HK-2 (cell line): Measurements from ENCODE around the gene PAQR3.
"Not testable (repeated sequence)": the region's sequence is repeated elsewhere in the genome, so short reads cannot be mapped to it uniquely, and the experiment has no call there.

Experiments
- DNase-seq: peaks from one replicate; pipeline ENCODE4 v3.0.0-alpha.2; 2018; ENCODE audit not compliant: unreplicated experiment

PAQR3 gene

GRCh38 chr4:78928835-78929234, 10.4 kb downstream of the PAQR3 start:
- DNase-seq: no peak

DNA sequence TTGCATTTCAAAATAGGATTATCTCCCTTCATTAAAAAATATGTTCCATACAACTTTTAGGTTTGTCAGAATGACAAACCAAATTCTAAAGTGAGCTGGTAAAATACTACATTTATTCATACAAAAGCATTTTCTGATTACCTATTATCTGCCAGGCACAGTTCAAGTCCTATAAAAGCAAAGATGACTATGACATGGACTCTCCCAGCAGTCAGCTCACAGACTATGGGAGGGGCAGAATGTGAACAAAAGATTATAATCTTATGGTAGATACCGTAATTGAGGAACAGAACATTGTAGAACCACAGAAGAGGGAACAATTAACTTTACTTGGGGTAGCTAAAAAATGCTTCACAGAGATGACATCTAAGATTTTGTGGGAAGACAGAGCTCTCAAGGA, 12.4 kb downstream of the PAQR3 start:
- no peak for DNase-seq

DNA sequence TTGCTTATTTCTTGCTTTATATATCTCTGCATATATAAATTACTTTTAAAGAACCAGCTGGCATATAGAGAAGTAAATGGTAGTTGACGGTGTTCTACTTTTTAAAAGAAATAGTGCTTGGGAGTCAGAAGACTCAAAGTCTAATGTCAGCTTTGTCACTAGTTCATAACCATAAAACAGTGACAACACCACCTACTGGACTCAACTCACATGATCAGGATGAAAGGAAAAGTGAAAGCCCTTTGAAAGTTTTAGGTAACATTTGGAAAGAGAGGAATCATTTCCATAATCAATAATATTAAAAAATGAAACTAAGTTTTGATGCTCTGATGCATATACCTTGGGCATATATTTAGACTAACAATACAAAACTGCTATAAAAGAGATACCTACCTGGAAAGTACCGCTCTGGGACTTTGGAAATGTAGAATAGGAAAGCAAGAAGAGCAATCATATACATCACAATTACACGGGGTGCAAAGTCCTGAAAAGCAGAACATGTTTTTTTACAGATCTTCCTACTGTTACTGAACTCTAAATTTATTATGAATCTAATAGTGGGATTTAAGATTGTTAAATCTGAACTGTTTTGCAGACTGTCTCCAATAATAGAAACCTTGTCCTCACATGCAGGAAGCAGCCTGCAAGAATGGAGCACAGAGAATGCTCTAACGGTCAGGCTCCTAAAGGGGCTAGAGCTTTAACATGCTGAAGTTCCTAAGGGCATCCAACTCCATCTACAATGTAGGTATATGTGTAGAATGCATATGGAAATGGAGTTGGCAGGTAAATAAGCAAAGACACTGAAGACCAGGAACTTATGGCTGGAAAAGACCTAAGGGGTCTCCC, 15.6 kb downstream of the PAQR3 start:
- DNase-seq: no peak

DNA sequence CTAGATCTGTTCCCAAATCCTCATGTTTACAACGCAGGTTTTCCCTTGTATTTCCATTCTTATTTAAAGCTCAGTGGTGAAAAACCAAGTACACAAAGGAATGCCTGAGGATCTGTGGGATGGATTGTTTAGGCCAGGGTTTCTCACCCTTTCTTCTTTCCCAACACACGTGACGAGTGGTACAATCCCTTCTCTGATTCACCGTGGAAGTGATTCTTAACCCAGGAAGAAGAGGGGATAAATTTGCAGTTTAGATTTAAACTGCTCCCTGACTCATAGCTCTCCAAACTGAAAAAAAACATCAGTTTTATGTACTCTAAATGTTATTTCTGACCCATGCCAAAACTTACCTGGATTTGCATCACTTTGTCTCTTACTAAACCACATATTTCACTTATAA, 17.0 kb downstream of the PAQR3 start:
- no peak for DNase-seq

- DNase-seq: no peak
These were observed 28.6 kb downstream of the PAQR3 start for GRCh38 chr4:78910612-78911011.

- DNase-seq: not testable (repeated sequence)
These were observed 30.3 kb downstream of the PAQR3 start for GRCh38 chr4:78908974-78909373.

DNA sequence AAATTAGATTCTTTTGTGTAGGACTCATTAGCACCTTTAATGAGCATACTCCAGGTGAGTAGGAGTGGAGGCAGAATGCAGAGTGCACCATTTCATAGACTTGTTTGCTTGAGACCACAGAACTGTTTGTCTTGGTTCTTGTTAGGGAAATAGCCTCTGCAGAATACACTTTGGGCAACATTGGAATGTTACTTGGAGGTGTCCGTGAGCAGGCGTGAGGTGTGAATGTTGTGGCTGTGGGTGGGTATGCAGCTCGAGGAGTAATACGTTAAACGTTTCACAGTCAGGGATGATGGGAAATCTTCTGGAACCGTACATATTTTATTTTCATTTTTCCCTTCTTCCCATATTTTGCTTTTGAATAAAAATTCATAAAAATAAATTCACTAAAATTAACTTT, 31.6 kb downstream of the PAQR3 start:
- DNase-seq: no peak

DNA sequence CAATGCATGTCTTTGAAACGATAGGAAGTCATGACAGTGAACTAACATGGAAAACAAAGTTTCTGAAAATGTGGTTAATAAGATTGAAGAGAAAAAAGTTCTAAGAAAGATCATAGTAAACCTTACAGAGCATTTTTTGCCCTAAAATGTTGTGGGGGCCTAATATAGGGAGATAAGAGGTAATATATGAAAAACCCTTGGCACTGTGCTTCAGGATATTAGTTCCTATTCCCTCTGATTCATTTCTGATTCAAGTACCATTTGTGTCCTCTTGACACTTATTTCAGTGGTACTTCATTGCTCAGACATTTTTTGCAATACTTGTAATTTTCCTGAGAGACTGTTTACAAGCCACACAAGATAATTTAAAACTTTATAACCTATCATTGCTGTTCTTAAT, 35.1 kb downstream of the PAQR3 start:
- no peak for DNase-seq

GRCh38 chr4:78902298-78902697, 36.9 kb downstream of the PAQR3 start:
- DNase-seq: no peak

DNA sequence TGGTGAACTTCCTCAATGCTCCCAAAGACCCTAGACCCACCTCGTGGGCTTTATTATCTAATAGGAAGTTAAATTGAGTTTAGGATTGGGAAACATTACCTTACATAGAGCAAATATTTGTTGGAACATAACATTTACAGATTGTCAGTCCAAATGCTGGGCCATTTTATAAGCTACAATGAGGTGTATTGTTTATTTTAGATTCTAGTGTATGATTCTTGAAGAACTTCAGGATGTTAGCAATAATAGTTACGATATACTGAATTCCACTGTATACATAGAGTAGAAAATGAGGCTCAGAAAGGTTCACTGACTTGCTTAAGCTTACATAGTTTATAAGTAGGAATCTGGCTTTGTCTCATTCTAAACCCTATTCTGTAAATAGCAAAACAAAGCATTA, 37.4 kb downstream of the PAQR3 start:
- DNase-seq: no peak

DNA sequence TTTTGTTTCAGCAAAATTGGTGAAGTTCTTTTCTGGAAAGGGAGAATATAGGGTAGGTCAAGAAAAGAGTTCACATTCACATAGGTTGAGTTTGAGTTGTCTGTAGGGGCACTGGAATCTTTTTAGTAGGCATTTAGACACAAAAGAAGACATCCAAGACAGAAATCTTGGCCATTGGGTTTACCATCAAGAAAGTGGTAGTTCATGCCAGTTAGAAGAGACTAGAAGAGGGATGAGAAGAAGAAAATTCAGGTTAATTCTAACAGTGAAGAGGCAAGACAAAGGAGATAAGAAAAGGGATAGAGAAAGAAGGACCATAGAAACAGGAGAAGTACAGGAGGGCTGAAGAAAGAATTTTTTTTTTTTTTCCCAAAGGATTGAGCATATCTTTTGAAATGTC, 39.9 kb downstream of the PAQR3 start:
- DNase-seq: no peak

DNA sequence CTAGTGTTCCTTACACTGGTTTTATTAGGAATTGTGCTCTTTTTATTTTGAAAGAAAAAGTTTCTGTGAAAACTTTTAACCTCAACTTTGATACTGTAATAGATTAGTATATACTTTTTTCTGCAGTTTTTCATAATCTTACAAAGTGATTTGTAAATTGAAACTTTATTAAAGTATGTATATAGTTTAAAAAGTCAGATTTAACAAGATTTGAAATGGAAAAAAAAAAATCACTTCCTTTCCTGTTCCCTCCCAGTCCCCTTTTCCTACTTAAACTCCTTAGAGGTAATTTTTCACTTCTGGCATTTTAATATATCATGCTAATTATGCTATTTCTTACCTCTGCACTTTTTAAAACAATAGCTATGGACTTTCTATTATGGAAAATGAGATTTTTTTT, 49.3 kb downstream of the PAQR3 start:
- DNase-seq: no peak

DNA sequence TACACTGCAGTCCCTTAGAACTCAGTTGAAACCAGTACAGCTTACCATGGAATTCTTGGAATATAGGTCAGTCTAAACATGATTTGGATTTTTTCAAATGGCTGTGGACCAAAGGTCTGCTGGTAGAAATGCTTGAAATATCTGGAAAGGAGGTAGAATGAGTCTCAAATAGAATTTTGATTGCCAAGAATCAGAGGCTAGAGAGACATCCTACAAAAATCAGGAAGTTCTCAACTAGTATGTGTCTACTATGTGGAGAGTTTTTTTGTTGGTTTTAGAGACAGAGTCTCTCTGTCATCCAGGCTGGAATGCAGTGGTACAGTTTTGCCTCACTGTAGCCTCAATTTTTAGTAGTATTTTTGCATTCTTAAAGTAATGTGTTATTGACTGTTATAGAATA, 53.6 kb downstream of the PAQR3 start:
- no peak for DNase-seq

GRCh38 chr4:78880874-78881492, 58.3 kb downstream of the PAQR3 start:
- no peak for DNase-seq

DNA sequence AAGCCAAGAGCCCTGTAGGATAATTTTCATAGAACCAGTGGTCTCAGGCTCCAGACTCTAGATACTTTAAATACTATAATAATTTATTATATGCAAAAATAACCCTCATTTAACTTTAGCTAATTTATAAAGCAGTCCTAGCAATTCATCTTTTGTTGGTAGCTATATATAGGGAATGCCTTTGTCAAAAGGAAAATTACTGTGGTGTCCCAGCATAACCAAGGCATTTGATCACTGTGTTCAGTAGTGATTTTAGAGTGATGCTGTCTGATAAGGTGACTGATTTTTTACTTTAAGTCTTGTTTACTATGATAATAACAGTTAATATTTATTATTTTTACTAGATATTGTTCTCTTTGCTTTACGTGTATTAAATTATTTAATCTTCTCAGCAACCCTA, 61.2 kb downstream of the PAQR3 start:
- DNase-seq: no peak

DNA sequence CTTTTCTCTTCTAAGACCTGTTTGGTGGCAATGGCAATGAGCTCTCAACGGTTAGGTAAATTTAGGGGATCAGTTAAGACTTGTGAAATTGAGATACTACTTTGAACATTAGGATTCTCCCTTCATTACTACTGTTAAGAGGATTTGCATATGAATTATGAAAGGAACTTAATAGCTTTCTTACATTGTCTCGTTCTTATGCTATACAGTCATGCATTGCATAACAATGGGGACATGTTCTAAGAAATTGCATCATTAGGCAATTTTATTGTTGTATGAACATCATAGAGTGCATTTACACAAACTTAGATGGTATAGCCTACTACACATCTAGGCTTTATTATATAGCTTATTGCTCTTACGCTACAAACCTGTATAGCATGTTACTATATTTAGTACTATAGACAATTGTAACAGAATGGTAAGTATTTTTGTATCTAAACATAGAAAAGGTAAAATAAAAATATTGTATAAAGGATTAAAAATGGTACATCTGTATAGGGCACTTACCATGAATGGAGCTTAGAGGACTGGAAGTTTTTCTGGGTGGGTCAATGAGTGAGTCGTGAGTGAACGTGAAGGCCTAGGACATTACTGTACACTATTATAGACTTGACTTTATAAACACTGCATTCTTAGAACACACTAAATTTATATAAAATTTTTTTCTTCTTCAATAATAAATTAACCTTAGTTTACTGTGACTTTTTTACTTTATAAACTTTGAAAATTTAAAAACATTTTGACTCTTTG, 62.5 kb downstream of the PAQR3 start:
- DNase-seq: no peak

GRCh38 chr4:78870056-78870455, 69.2 kb downstream of the PAQR3 start:
- DNase-seq: no peak

DNA sequence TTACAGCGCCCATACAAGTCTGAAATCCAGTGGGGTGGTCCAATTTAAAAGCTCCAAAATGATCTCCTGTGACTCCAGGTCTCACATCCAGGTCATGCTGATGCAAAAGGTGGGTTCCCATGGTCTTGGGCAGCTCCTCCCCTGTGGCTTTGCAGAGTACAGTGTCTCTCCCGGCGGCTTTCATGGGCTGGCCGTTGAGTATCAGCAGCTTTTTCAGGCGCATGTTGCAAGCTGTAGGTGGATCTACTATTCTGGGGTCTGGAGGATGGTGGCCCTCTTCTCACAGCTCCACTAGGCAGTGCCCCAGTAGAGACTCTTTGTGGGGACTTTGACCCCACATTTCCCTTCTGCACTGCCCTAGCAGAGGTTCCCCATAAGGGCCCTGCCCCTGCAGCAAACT, 70.5 kb downstream of the PAQR3 start:
- not testable (repeated sequence) for DNase-seq

- DNase-seq: no peak
These were observed 73.8 kb downstream of the PAQR3 start for GRCh38 chr4:78865451-78865850.

DNA sequence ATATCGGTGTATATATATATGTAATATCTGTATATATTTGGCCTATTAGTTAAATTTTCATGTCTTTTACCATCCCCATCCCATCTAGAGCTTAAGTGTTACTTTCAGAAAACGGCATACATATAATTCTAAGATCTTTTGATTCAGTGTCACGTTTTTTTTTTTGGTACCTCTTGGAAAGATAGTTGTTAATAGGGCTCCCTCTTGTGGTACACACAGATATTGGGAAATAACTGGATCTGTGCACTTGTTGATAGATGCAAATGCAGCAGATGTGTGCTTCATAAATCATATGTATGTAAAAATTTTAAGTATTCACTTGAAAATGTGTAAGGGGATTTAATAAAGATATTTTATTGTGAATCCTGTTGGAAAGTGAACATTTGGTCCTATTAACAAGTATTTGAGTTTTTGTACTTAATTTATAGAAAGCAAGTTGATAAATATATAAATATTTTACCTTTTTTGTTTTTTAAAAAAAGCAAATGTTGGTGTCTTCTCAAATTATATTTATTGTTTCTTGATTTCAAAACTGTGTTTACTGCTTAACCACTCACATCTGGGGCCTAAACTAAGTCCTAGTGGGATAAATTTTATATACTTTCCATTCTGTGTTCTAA, 74.7 kb downstream of the PAQR3 start:
- no peak for DNase-seq

DNA sequence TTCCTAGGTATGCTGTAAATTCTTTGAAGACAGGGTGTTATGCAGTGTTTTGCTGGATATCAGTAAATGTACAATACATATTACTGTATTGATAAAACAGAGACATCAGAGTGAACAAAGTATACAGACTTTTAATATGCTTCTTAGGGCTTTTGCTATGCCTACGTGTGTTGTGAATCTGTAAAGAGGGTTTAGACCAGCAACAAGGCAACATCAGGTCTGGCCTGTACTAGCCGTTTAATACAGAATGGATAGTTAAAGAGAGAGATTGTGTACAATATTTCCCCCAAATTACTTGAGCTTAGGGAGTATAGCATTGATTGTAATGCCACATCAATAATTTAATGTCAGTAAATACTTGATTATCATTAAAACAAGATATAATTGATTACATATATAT, 75.2 kb downstream of the PAQR3 start:
- no peak for DNase-seq

- DNase-seq: no peak
These were observed 75.9 kb downstream of the PAQR3 start for GRCh38 chr4:78863254-78863869.
